Right ventricle myocardium superior (tissue), 1 donor: ENCODE data around the gene UBASH3B. TPM values are rescaled to one million over a fixed set of nuclear protein-coding genes. Genes with fewer than 3 reads are reported as not detected.
"Not testable (repeated sequence)": the region's sequence is repeated elsewhere in the genome, so short reads cannot be mapped to it uniquely, and the experiment has no call there.

Source experiments
- ATAC-seq: fragments of 200-7000 bp; cut with Tn5 transposase; one replicate; pipeline ENCODE4 v1.9.1; 2020; ENCODE audit warnings: mild to moderate bottlenecking; ENCODE audit not compliant: poor library complexity
- DNase-seq: peaks from one replicate; pipeline ENCODE4 v3.0.0-alpha.2; 2020
- intact Hi-C: fragments of 100-400 bp; cut with DNase I; formaldehyde crosslinking; loops from one replicate; pipeline ENCODE4 v1.11.2; 2022
- total RNA-seq: library from RNA; stranded (reverse); fragmentation: NEBNext Ultra II Directional; extraction: Animal tissue kit (Norgen Biotek cat#: 25700); gene quantifications from one replicate; pipeline ENCODE4 v1.2.1, GENCODE V29; 2021
- donor health status: DM: no; HTN: yes; CAD: no; lungs with severe emphysema.

Gene UBASH3B
- total RNA-seq, 1 donor from 2014 or later: 2.5 TPM

DNA sequence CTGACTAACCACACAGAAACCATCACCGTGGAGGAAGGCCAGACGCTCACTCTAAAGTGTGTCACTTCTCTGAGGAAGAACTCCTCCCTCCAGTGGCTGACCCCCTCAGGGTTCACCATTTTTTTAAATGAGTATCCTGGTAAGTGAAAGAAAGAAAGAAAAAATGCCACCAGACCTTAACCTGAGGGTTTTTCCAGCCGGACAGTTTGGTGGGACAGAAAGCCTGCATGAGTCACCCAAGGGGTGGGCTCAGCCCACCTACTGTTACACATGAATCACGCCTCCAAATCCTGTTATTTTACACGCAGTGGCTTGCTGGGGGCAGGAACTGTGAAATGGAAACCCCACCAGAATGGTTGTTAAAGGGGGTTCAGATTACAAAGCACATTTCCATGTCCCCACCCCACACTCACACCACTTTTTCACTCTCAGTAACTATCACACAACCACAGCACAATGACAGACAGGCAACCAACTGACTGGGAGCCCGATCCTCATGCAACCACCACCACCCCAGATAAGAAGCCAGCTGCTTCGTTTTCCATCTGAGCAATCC, 194.6 kb downstream of the UBASH3B start:
- intact Hi-C loops: loop anchor here (5.0 to 10.0 kb wide), 3 partner anchors 53 to 265 kb away; no protein-coding TSS in a partner anchor
- no peak for ATAC-seq
- DNase-seq: no peak

DNA sequence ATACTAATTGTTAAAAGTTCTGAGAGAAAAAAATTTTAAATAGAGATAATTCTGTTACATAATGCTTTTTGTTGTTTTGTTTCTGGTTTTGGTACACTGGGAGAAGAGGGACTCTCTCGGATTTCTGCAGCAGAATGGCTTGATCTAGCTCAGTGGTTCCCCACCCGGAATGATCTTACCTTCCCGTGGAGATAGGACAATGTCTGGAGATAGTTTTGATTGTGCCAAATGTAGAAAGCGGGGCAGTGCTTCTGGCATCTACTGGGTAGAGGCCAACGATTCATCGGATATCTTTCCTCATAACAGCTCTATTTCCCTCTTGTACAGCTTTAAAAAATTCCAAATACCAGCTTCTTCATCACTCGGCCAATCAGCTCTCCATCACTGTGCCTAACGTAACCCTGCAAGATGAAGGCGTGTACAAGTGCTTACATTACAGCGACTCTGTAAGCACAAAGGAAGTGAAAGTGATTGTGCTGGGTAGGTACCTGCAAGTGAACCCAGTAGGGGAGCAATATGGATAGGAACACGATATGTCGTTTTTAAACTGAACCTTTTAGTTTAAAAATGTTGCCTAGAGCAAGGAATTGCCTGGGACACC, 195.9 kb downstream of the UBASH3B start:
- ATAC-seq (no peak), DNase-seq (no peak)
- intact Hi-C loops: loop anchor here (5.0 to 10.0 kb wide), 3 partner anchors 54 to 267 kb away; no protein-coding TSS in a partner anchor

DNA sequence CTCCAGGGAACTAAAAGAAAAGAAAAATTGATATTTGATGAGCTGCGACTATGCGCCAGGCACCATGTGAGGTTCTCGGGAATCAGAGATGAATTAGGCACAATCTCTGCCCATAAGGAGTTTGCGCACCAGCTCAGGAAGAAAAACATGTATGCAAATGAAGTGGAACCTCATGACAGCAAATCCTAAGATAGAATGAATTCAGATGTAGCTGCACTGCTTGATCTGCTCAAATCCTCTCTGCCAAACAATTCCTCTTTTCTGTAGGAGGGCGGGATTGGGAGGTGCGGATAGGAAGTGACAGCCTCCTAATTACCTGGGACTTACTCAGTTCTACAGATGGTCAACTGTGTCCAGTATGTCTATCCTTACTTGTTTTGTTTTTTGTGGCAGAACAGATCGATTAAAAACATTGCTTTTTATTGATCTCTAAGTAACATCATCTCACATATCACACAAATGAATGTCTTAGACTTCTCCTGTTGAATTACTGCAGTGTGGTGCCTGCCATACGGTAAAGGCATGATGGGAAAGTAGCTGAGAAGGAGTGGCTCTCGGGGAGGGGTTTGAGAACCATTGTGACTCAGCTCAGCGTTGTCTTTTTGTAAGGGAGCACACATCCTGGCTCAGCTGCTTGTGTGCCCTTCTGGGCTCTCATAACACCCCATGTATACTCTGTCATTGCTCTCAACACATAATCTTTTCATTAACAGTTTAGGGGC, 196.7 kb downstream of the UBASH3B start:
- ATAC-seq (no peak), DNase-seq (no peak)
- intact Hi-C loops: loop anchor here (5.0 to 10.0 kb wide), 3 partner anchors 55 to 267 kb away; no protein-coding TSS in a partner anchor

DNA sequence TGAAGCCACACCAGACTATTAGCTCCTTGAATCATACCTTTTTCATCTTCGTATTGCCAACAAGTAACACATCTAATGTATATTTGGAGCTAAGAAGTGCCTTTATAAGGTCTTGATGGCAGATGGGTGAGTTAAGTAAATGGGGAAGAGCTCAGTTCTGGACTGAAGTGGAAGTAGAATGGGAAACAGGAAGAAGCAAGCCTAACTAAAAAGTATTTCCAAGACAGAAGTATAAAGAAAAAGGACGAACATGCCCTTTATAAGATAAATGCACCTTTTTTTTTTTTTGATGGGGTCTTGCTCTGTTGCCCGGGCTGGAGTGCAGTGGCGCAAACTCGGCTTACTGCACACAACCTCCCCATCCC, 197.3 kb downstream of the UBASH3B start:
- no peak for DNase-seq
- intact Hi-C loops: loop anchor here (5.0 to 10.0 kb wide), 3 partner anchors 55 to 268 kb away; no protein-coding TSS in a partner anchor
- no peak for ATAC-seq

DNA sequence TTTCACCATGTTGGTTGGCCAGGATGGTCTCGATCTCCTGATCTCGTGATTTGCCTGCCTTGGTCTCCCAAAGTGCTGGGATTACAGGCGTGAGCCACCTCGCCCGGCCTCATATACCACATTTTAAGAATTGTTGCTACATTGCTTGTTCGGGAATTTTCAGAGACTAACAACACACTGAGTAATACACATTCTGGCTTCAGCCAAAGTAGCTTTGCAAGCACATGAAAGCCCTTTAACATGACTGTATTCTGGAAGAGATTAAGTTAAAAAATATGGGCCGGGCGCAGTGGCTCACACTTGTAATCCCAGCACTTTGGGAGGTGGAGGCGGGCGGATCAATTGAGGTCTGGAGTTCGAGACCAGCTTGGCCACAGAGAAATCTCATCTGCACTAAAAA, 197.7 kb downstream of the UBASH3B start:
- no peak for ATAC-seq
- intact Hi-C loops: loop anchor here (5.0 to 10.0 kb wide), 3 partner anchors 56 to 268 kb away; no protein-coding TSS in a partner anchor
- DNase-seq: no peak

DNA sequence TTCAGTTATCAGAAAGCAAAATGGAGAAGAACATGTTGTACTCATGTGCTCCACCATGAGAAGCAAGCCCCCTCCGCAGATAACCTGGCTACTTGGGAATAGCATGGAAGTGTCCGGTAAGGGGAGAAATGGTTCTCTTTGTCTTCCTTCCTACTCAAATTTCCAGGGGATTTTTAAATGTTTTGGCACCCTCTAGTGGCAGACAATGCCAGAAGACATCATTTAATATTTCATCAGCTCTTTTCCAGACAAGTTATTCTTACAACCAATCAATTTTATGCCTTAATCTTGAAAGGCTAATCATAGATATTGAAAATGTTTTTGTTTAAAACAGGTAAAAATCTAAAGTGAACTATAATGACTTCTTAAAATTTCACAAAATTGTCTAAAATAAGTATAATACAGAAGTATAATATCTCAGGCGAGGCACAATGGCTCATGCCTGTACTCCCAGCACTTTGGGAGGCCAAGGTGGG, 198.5 kb downstream of the UBASH3B start:
- DNase-seq (no peak), ATAC-seq (peak; percentile 48)
- intact Hi-C loops: loop anchor here (5.0 to 10.0 kb wide), 3 partner anchors 57 to 269 kb away; no protein-coding TSS in a partner anchor

DNA sequence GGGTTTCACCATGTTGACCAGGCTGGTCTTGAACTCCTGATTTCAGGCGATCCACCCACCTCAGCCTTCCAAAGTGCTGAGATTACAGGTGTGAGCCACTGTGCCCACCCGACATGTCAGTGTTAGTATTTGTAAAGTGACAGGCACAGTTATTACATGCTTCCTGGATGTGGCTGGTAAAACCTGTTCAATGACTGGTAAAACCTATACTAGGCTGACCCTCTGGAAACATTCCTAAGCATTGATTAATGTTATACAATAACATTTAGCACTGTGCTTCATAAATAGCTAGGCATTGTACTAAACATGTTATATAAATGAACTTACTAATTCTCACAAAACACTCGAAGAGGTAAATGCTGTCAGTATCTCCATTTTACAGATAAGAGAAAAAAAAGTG, 206.1 kb downstream of the UBASH3B start:
- intact Hi-C loops: loop anchor here (2.0 kb wide), 1 partner anchor 161 kb away; no protein-coding TSS in a partner anchor
- ATAC-seq (no peak), DNase-seq (no peak)

DNA sequence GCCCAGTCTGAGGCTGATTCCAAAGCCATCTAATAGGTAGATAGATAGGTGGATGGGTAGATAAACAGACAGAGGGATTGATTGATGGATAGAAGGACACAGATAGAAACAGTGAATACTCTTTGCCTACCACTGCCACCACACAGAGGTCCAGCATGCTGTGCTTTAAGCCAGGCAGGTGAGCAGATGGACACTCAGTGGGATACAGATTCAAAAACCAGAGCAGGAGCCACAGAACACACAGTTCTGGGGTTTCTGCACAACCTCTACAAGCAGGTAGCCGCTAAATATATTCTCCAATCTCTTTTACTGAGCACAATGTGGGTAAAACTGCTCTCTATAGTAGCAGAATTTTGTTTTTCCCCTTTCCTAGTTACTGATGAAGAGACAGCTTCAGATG, 206.6 kb downstream of the UBASH3B start:
- no peak for ATAC-seq
- intact Hi-C loops: loop anchor here (2.0 kb wide), 1 partner anchor 161 kb away; no protein-coding TSS in a partner anchor
- no peak for DNase-seq

DNA sequence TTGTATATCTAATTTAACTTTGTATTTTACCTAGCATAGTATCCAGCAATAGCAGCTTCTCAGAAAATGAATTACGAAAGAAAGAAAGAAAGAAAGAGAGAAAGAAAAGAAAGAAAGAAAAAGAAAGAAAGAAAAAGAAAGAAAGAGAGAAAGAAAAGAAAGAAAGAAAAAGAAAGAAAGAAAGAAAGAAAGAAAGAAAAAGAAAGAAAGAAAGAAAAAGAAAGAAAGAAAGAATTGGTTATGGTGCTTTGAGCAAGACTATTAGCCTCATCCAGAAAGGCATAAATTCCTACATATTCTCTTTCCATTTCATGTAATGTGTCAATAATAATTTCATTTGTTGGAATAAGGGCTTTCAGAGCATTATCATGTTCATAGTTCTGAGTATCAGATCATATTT, 207.6 kb downstream of the UBASH3B start:
- ATAC-seq, DNase-seq: not testable (repeated sequence)
- intact Hi-C loops: loop anchor here (2.0 kb wide), 1 partner anchor 160 kb away; no protein-coding TSS in a partner anchor

DNA sequence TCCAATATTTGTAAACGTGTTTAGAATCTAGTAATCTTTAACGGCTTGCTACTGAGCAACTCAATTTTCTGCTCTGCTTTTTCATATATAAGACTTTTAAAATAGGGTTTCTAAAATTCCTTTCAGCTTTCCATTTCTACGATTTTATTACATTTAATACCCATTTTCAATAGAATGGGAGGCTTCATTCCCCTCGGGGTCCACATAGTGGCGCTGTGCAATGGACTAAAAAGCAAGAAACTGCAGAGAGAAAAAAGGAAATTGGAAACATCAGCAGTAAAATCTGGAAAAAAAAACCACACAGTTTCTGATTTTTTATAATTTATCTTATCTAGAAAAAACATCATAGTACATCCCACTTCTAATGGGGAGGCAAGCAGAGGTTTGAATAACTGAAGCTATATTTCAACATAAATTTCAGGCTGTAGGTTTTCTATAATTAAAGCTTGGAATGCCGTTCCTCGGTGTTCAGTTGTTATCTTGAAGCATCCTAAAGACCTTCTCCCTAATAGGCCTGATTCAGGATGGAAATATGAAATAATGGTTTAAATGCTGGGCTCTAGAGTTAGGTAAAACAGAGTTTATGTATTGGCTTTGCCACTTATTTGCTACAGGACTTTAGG, 208.3 kb downstream of the UBASH3B start:
- ATAC-seq: peak; percentile 41
- peak; percentile 48 for DNase-seq
- intact Hi-C loops: loop anchor here (2.0 kb wide), 1 partner anchor 159 kb away; no protein-coding TSS in a partner anchor

Other genes starting within 250 kb of the UBASH3B start
- gene CRTAM, start 182.8 kb downstream of the UBASH3B start, total RNA-seq: 0.11 TPM
- gene JHY, start 227.0 kb downstream of the UBASH3B start, total RNA-seq: 2.6 TPM